Measurements from ENCODE around the gene DHH. TPM values are rescaled to one million over a fixed set of nuclear protein-coding genes. Genes with fewer than 3 reads are reported as not detected.

DHH gene
- total and polyA plus RNA-seq, 2 experiments from 2014 or later, result not detected

DNA sequence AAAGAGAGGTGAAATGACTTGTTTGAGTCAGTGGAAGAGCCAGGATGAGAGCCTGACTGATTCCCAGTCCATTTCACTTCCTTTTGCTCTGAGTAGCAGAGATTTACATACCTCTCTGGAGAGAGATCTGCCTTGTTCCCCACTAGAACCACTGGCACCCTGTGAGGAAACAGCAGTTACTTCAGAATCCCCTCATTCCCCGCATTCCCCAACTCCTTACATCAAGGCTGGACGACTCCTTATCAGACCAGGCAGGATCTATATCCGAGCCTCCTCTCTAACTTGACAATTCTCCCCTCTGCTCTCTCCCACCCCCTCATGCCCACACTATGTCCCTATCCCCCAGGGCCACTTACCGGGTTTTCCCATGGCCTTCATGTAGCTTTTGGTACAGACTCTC is 28.5 kb downstream of the DHH start:
- ATAC-seq, result no peak
- H3K4me1 ChIP-seq (ENCODE audit: insufficient read depth), result peaks cover 10% of the 10 kb centered on the region; the same call in 1 of the 2 replicates
- no peak overlapping the region for H3K4me2 ChIP-seq
- H2AFZ ChIP-seq, result no peak overlapping the region
- TF ChIP-seq POLR2AphosphoS5 (IDR thresholded peaks at IDR 0.05; ENCODE audit: low read depth), result no peak
- no peak for TF ChIP-seq CREB1 (CRISPR knock-in tag; IDR thresholded peaks at IDR 0.05; ENCODE audit: low read depth)
- TF ChIP-seq, protein P1, sequence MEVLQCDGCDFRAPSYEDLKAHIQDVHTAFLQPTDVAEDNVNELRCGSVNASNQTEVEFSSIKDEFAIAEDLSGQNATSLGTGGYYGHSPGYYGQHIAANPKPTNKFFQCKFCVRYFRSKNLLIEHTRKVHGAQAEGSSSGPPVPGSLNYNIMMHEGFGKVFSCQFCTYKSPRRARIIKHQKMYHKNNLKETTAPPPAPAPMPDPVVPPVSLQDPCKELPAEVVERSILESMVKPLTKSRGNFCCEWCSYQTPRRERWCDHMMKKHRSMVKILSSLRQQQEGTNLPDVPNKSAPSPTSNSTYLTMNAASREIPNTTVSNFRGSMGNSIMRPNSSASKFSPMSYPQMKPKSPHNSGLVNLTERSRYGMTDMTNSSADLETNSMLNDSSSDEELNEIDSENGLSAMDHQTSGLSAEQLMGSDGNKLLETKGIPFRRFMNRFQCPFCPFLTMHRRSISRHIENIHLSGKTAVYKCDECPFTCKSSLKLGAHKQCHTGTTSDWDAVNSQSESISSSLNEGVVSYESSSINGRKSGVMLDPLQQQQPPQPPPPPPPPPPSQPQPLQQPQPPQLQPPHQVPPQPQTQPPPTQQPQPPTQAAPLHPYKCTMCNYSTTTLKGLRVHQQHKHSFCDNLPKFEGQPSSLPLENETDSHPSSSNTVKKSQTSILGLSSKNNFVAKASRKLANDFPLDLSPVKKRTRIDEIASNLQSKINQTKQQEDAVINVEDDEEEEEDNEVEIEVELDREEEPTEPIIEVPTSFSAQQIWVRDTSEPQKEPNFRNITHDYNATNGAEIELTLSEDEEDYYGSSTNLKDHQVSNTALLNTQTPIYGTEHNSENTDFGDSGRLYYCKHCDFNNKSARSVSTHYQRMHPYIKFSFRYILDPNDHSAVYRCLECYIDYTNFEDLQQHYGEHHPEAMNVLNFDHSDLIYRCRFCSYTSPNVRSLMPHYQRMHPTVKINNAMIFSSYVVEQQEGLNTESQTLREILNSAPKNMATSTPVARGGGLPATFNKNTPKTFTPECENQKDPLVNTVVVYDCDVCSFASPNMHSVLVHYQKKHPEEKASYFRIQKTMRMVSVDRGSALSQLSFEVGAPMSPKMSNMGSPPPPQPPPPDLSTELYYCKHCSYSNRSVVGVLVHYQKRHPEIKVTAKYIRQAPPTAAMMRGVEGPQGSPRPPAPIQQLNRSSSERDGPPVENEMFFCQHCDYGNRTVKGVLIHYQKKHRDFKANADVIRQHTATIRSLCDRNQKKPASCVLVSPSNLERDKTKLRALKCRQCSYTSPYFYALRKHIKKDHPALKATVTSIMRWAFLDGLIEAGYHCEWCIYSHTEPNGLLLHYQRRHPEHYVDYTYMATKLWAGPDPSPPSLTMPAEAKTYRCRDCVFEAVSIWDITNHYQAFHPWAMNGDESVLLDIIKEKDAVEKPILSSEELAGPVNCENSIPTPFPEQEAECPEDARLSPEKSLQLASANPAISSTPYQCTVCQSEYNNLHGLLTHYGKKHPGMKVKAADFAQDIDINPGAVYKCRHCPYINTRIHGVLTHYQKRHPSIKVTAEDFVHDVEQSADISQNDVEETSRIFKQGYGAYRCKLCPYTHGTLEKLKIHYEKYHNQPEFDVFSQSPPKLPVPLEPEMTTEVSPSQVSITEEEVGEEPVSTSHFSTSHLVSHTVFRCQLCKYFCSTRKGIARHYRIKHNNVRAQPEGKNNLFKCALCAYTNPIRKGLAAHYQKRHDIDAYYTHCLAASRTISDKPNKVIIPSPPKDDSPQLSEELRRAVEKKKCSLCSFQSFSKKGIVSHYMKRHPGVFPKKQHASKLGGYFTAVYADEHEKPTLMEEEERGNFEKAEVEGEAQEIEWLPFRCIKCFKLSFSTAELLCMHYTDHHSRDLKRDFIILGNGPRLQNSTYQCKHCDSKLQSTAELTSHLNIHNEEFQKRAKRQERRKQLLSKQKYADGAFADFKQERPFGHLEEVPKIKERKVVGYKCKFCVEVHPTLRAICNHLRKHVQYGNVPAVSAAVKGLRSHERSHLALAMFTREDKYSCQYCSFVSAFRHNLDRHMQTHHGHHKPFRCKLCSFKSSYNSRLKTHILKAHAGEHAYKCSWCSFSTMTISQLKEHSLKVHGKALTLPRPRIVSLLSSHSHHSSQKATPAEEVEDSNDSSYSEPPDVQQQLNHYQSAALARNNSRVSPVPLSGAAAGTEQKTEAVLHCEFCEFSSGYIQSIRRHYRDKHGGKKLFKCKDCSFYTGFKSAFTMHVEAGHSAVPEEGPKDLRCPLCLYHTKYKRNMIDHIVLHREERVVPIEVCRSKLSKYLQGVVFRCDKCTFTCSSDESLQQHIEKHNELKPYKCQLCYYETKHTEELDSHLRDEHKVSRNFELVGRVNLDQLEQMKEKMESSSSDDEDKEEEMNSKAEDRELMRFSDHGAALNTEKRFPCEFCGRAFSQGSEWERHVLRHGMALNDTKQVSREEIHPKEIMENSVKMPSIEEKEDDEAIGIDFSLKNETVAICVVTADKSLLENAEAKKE (CRISPR knock-in tag; IDR thresholded peaks at IDR 0.05), result no peak
- no peak for TF ChIP-seq STAT1 (IDR thresholded peaks at IDR 0.05; ENCODE audit: unreplicated experiment)
- TF ChIP-seq, protein P2, sequence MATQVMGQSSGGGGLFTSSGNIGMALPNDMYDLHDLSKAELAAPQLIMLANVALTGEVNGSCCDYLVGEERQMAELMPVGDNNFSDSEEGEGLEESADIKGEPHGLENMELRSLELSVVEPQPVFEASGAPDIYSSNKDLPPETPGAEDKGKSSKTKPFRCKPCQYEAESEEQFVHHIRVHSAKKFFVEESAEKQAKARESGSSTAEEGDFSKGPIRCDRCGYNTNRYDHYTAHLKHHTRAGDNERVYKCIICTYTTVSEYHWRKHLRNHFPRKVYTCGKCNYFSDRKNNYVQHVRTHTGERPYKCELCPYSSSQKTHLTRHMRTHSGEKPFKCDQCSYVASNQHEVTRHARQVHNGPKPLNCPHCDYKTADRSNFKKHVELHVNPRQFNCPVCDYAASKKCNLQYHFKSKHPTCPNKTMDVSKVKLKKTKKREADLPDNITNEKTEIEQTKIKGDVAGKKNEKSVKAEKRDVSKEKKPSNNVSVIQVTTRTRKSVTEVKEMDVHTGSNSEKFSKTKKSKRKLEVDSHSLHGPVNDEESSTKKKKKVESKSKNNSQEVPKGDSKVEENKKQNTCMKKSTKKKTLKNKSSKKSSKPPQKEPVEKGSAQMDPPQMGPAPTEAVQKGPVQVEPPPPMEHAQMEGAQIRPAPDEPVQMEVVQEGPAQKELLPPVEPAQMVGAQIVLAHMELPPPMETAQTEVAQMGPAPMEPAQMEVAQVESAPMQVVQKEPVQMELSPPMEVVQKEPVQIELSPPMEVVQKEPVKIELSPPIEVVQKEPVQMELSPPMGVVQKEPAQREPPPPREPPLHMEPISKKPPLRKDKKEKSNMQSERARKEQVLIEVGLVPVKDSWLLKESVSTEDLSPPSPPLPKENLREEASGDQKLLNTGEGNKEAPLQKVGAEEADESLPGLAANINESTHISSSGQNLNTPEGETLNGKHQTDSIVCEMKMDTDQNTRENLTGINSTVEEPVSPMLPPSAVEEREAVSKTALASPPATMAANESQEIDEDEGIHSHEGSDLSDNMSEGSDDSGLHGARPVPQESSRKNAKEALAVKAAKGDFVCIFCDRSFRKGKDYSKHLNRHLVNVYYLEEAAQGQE (IDR thresholded peaks at IDR 0.05; ENCODE audit: unreplicated experiment), result no peak
- TF ChIP-seq NANOG (IDR thresholded peaks at IDR 0.05; ENCODE audit: borderline replicate concordance), result no peak
- TF ChIP-seq ZNF114 (CRISPR knock-in tag; IDR thresholded peaks at IDR 0.05), result no peak
- no peak for TF ChIP-seq JUNB (IDR thresholded peaks at IDR 0.05; ENCODE audit: unreplicated experiment)
- TF ChIP-seq, protein P3, sequence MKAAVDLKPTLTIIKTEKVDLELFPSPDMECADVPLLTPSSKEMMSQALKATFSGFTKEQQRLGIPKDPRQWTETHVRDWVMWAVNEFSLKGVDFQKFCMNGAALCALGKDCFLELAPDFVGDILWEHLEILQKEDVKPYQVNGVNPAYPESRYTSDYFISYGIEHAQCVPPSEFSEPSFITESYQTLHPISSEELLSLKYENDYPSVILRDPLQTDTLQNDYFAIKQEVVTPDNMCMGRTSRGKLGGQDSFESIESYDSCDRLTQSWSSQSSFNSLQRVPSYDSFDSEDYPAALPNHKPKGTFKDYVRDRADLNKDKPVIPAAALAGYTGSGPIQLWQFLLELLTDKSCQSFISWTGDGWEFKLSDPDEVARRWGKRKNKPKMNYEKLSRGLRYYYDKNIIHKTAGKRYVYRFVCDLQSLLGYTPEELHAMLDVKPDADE (IDR thresholded peaks at IDR 0.05), result no peak
- no peak for TF ChIP-seq EZH2phosphoT487 (IDR thresholded peaks at IDR 0.05; ENCODE audit: unreplicated experiment)
- TF ChIP-seq ZNF331 (CRISPR knock-in tag; IDR thresholded peaks at IDR 0.05; ENCODE audit: low read depth), result no peak
- no peak for TF ChIP-seq EZH2 (IDR thresholded peaks at IDR 0.05; ENCODE audit: low read depth, unreplicated experiment)
- TF ChIP-seq, protein P4, sequence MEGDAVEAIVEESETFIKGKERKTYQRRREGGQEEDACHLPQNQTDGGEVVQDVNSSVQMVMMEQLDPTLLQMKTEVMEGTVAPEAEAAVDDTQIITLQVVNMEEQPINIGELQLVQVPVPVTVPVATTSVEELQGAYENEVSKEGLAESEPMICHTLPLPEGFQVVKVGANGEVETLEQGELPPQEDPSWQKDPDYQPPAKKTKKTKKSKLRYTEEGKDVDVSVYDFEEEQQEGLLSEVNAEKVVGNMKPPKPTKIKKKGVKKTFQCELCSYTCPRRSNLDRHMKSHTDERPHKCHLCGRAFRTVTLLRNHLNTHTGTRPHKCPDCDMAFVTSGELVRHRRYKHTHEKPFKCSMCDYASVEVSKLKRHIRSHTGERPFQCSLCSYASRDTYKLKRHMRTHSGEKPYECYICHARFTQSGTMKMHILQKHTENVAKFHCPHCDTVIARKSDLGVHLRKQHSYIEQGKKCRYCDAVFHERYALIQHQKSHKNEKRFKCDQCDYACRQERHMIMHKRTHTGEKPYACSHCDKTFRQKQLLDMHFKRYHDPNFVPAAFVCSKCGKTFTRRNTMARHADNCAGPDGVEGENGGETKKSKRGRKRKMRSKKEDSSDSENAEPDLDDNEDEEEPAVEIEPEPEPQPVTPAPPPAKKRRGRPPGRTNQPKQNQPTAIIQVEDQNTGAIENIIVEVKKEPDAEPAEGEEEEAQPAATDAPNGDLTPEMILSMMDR (conservative IDR thresholded peaks at IDR 0.05; ENCODE audit: low read depth in 2 of 2), result no peak
- no peaks in the 10 kb centered on the region for H3K9me2 ChIP-seq (ENCODE audit: insufficient read depth)
- no peaks in the 10 kb centered on the region for H3K79me2 ChIP-seq (replicated peaks; ENCODE audit: insufficient read depth)
- Mint-ChIP-seq H3K9me3 (no peaks in the 10 kb centered on the region; the same call in 2 of the 3 replicates), H3K36me3 (ENCODE audit: low read depth) (0 out of 3 replicates have a peak, but pooled peaks cover 4% of the 10 kb centered on the region), H3K4me3 (no peak overlapping the region), H3K4me1 (peaks cover 19% of the 10 kb centered on the region), H3K27me3 (ENCODE audit: insufficient read depth, low read depth, poor library complexity) (peaks cover 13% of the 10 kb centered on the region), H3K27ac (no peak overlapping the region)
- H4K20me1 ChIP-seq (replicated peaks; ENCODE audit: insufficient read depth), result no peaks in the 10 kb centered on the region
- peaks cover 5% of the 10 kb centered on the region; the same call in 1 of the 2 replicates for H3F3A ChIP-seq (replicated peaks; ENCODE audit: low read depth)
- H3K27ac ChIP-seq (ENCODE audit: low read depth), result no peak overlapping the region
- peaks cover 7% of the 10 kb centered on the region for H3K27me3 ChIP-seq (ENCODE audit: insufficient read depth)
- no peaks in the 10 kb centered on the region for H3K36me3 ChIP-seq (ENCODE audit: insufficient read depth)
- no peak for DNase-seq (ENCODE audit: low spot score)
- H3K4me3 ChIP-seq, result no peak overlapping the region
